Mesodermal cell (in vitro differentiated cells): ENCODE data around the gene CACNG4.

Experiments used
- H3K27ac ChIP-seq: 2 replicates; pipeline ENCODE4 v1.7.0; 2013; ENCODE audit warnings: mild to moderate bottlenecking, low read depth, low read length, moderate library complexity; ENCODE audit not compliant: severe bottlenecking
- H3K36me3 ChIP-seq: 2 replicates; pipeline ENCODE4 v1.7.1; 2013; ENCODE audit warnings: mild to moderate bottlenecking, low read length, moderate library complexity; ENCODE audit not compliant: control insufficient read depth, insufficient read depth
- H3K4me1 ChIP-seq: one replicate; pipeline ENCODE4 v1.7.1; 2013; ENCODE audit warnings: mild to moderate bottlenecking, low read length; ENCODE audit not compliant: insufficient read depth, control insufficient read depth, poor library complexity, severe bottlenecking
- H3K4me3 ChIP-seq: 2 replicates; pipeline ENCODE4 v1.7.0; 2013; ENCODE audit warnings: low read length, control low read depth, mild to moderate bottlenecking; ENCODE audit not compliant: insufficient read depth, poor library complexity, severe bottlenecking; ENCODE audit errors: extremely low read depth
- H3K9me3 ChIP-seq: 2 replicates; pipeline ENCODE4 v1.7.1; 2013; ENCODE audit warnings: mild to moderate bottlenecking, low read length, moderate library complexity; ENCODE audit not compliant: control insufficient read depth
- WGBS, 2 experiments: methylation state at CpG; one replicate each; pipeline ENCODE4 v1.1.5; 2013; ENCODE audit warnings: missing lambda C conversion rate in 2 of 2; ENCODE audit not compliant: insufficient coverage in 2 of 2; 5-methylcytosine and 5-hydroxymethylcytosine counted together

CACNG4 gene

DNA sequence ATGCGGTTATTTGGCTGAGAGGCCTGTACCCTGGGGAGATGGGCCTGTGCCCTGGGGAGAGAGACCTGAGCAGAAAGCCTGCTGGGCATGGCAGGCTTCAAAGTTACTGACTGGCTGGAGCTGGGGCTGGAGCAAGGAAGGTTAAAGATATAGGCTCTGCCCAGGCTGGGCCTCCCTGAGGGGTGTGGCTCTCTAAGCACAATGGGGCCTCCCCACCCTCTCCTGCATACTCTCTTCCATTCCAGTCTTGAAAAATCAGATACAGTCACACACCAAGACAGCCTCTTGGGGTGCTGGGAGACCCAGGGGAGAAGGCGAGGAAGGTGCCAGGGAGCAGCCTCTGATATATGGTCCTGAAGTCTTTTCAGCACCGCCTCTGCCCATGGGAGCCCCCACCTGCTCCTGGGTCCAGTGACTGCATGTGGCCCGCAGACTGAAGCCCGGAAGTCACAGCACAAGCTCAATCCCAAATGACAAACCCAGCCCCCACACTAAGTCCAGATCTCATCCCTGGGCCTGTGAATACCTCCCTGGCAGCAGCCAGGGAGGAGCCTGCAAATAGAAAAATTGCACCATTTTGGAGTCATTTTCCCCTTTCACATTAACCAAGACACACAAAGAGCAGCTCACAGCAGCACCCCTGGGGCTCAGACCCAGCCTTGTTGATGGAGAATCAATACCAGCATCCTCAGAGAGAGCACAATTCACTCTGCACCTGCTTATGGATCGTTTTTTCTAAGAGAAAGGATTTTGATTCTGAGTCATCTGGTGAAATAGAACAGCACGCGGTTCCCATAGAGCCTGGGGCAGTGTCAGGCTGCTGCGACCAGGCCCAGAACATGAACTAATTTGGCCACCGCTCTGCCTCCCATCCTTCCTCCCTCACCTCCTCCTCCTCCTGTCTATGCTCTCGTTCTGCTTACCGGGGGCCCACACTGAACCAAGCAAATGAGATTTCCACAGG, 54.2 kb downstream of the CACNG4 start:
- Histone ChIP-seq H3K27ac (no peak overlapping the region), H3K4me3 (no peak overlapping the region), H3K4me1 (no peaks in the 10 kb centered on the region), H3K36me3 (no peaks in the 10 kb centered on the region), H3K9me3 (no peaks in the 10 kb centered on the region)
- WGBS, 2 experiments, result 82 to 87% methylated on average over 6 to 8 of the region's 12 CpGs

DNA sequence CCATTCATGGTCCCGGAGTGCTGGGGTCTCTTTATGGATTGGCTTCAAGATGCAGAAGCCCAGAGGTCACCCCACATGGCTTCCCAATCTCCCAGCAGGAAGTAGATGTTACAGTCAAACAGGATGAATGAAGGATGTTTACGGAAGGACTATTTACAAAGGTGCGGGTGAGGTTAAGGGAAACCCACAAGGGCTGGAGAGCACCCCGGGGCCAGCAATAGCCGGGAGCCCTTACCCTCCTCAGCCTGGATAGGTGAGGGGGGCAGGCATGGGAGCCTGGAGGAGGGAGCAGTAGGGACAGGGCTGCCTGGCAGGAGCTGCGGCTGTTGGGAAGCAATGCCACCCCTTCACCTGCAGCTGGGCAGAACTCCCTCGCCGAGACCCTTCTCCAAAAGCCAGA, 55.3 kb downstream of the CACNG4 start:
- Histone ChIP-seq H3K9me3 (no peaks in the 10 kb centered on the region), H3K4me1 (no peaks in the 10 kb centered on the region), H3K27ac (no peak overlapping the region), H3K4me3 (no peak overlapping the region), H3K36me3 (no peaks in the 10 kb centered on the region)
- 86 to 94% methylated on average over 8 of the region's 8 CpGs for WGBS, 2 experiments

- no peak overlapping the region for H3K4me3 ChIP-seq
- H3K27ac ChIP-seq, result no peak overlapping the region
- 90 to 97% methylated on average over 11 of the region's 11 CpGs for WGBS, 2 experiments
- no peaks in the 10 kb centered on the region for H3K9me3 ChIP-seq
- H3K4me1 ChIP-seq, result no peaks in the 10 kb centered on the region
- H3K36me3 ChIP-seq, result no peaks in the 10 kb centered on the region
Observed at GRCh38 chr17:67020293-67020766, 55.8 kb downstream of the CACNG4 start.

DNA sequence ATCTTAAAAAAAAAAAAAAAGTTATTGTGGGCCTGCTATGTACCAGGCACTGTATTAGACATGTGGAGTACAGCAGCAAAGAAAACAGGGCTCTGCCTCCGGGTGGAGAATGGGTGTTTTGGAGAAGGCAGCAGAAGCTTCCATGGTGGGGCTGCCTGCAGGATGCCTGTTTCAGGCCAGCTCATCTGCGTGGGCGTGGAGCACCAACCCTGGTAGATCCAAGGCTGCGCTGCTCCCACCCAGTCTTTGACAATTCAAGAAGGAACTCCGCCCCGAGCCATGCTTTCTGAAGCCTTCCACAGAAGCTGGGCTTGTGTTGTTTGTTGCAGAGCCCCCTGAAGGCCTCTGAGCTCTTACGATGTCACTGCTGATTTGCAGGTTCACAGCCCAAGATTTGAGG, 56.7 kb downstream of the CACNG4 start:
- Histone ChIP-seq H3K36me3 (no peaks in the 10 kb centered on the region), H3K9me3 (no peaks in the 10 kb centered on the region), H3K4me3 (no peak overlapping the region), H3K4me1 (no peaks in the 10 kb centered on the region), H3K27ac (no peak overlapping the region)
- WGBS, 2 experiments, result 87 to 92% methylated on average over 7 of the region's 7 CpGs

- no peaks in the 10 kb centered on the region for H3K36me3 ChIP-seq
Observed at GRCh38 chr17:67021743-67022450, 57.4 kb downstream of the CACNG4 start.

DNA sequence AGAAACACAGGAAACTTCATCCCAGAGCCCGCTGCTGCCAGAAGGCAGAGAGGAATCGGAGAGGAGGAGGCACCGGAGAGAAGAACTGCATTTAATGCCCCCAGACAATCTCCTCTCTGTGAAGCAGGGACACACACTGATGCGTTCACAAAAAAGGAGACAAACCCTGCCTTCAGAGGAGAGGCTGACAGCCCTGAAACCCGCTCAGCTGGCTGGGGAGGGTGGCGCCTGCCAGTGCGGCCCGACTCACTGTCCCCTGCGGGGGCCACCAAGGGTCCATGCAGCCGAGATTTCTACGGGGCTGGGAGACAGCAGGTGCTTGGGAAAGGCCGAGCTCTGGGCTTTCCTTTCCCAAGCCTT, 57.9 kb downstream of the CACNG4 start:
- Histone ChIP-seq H3K4me1 (no peaks in the 10 kb centered on the region), H3K27ac (no peak overlapping the region), H3K9me3 (no peaks in the 10 kb centered on the region), H3K4me3 (no peak overlapping the region), H3K36me3 (no peaks in the 10 kb centered on the region)
- 86 to 92% methylated on average over 9 of the region's 12 CpGs for WGBS, 2 experiments

More at GRCh38 chr17:67021743-67022450, 57.4 kb downstream of the CACNG4 start:
- no peak overlapping the region for H3K27ac ChIP-seq
- WGBS, 2 experiments, result 84 to 92% methylated on average over 12 of the region's 16 CpGs
- H3K4me3 ChIP-seq, result no peak overlapping the region
- H3K9me3 ChIP-seq, result no peaks in the 10 kb centered on the region
- H3K4me1 ChIP-seq, result no peaks in the 10 kb centered on the region

- WGBS, 2 experiments, result 95% methylated on average over 17 of the region's 17 CpGs
- no peak overlapping the region for H3K27ac ChIP-seq
- H3K36me3 ChIP-seq, result no peaks in the 10 kb centered on the region
- H3K4me3 ChIP-seq, result no peak overlapping the region
- H3K4me1 ChIP-seq, result no peaks in the 10 kb centered on the region
- H3K9me3 ChIP-seq, result no peaks in the 10 kb centered on the region
Observed at GRCh38 chr17:67024736-67025135, 60.2 kb downstream of the CACNG4 start.

DNA sequence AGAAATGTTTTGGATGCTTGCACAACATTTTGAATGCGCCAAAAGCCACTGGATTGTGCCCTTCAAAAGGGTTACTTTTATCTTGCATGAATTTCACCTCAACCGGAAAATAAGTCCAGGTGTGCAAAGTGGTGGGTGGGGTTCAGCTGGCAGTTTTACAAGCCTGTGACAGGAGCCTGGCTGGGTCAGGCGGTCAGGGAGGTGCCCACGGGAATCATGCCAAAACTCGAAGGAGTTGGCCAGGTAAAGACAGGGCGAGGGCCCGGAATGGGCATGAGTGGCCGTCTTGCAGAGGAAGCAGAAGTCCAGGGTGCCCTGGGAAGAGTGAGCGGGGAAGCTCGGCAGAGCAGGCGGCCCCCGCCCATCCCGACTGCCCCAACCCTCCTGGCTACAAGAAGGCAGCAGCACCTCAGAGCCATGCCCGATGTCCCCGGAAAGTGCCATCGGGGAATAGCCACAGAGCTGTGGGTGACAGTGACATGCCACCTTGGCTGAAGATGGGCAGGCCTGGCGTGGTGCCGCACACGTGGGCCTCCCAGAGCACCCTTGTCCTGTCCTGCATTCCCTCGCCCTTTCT, 60.8 kb downstream of the CACNG4 start:
- Histone ChIP-seq H3K4me1 (no peaks in the 10 kb centered on the region), H3K9me3 (no peaks in the 10 kb centered on the region), H3K4me3 (no peak overlapping the region), H3K27ac (no peak overlapping the region), H3K36me3 (no peaks in the 10 kb centered on the region)
- 89 to 94% methylated on average over 19 to 20 of the region's 20 CpGs for WGBS, 2 experiments

GRCh38 chr17:67026341-67026740, 61.8 kb downstream of the CACNG4 start:
- Histone ChIP-seq H3K4me3 (no peak overlapping the region), H3K36me3 (no peaks in the 10 kb centered on the region), H3K4me1 (no peaks in the 10 kb centered on the region), H3K27ac (no peak overlapping the region), H3K9me3 (no peaks in the 10 kb centered on the region)
- WGBS, 2 experiments, result 92 to 100% methylated on average over 1 of the region's 2 CpGs

DNA sequence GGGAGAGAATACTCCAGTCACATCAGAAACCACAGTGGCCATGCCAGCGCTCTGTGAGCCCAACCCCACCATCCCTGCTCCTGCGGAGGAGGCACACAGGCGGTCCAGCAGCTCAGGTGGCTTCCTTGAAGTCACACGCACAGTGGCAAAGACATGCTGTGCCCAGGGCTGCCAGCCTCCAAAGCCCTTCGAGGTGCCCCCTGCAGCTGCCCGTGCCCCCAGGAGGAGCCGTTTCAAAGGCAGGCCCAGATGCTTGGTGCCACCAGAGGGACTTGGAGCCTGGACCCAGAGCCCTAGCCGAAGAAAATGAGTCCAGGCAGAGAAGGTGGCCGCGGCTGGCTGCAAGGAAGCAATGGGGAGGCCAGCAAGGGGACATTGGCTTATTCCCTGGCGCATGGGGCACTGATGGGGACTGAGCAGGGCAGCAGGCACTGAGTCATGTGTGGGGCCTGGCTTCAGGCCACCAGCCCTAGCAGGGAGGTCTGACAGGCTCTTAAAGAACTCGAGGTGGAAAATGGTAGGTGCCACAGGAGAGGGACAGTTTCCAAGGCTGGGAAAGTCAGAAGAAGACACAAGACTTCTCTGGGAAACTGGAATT, 62.6 kb downstream of the CACNG4 start:
- Histone ChIP-seq H3K27ac (no peak overlapping the region), H3K4me1 (no peaks in the 10 kb centered on the region), H3K4me3 (no peak overlapping the region), H3K36me3 (no peaks in the 10 kb centered on the region), H3K9me3 (no peaks in the 10 kb centered on the region)
- WGBS, 2 experiments, result 91 to 97% methylated on average over 12 of the region's 12 CpGs
